Stimulated activated CD8-positive, alpha-beta memory T cell treated with anti-CD3 and anti-CD28 coated beads, Interleukin-7, amount 100 ng/mL, for 48 hours (primary cell): ENCODE measurements around the gene MAGEB4.
"Not testable (repeated sequence)": the region's sequence is repeated elsewhere in the genome, so short reads cannot be mapped to it uniquely, and the experiment has no call there.

Experiments used
- DNase-seq, 2 donors: peaks; one replicate each; pipeline ENCODE4 v3.0.0-alpha.2; 2020; ENCODE audit warnings: low read depth in 1 of 2; ENCODE audit errors: extremely low read depth in 1 of 2

The MAGEB4 gene

GRCh38 chrX:30241724-30242415, at the start of gene MAGEB4:
Gene MAGEB4 (plus strand): TSS chrX:30242000. CDS start chrX:30242136, 136 bp downstream.
- no peak for DNase-seq

- not testable (repeated sequence) for DNase-seq
Measured at GRCh38 chrX:30193910-30194309, 47.9 kb upstream of the MAGEB4 start.

GRCh38 chrX:30196322-30196721, 45.5 kb upstream of the MAGEB4 start:
- no peak for DNase-seq

- no peak for DNase-seq
Measured at GRCh38 chrX:30212172-30212571, 29.6 kb upstream of the MAGEB4 start.

GRCh38 chrX:30215357-30215843, 26.4 kb upstream of the MAGEB4 start, which contains the start of gene MAGEB2:
Gene MAGEB2 (plus strand): TSS chrX:30215563. CDS start chrX:30218581, 3,018 bp downstream.
- no peak for DNase-seq

GRCh38 chrX:30217465-30217864, 24.3 kb upstream of the MAGEB4 start:
- no peak for DNase-seq

GRCh38 chrX:30219372-30219771, 22.4 kb upstream of the MAGEB4 start:
- no peak for DNase-seq

GRCh38 chrX:30220661-30221060, 21.1 kb upstream of the MAGEB4 start:
- no peak for DNase-seq

- no peak for DNase-seq
Measured at GRCh38 chrX:30224536-30224935, 17.3 kb upstream of the MAGEB4 start.

GRCh38 chrX:30228526-30228925, 13.3 kb upstream of the MAGEB4 start:
- no peak for DNase-seq

- DNase-seq, result no peak
Measured at GRCh38 chrX:30230395-30230794, 11.4 kb upstream of the MAGEB4 start, which contains the start of gene MAGEB3. Gene MAGEB3 (plus strand): TSS chrX:30230657. CDS start chrX:30235925, 5,268 bp downstream.

- DNase-seq, result no peak
Measured at GRCh38 chrX:30246769-30247489, 5.1 kb downstream of the MAGEB4 start, which contains the start of gene MAGEB1. Gene MAGEB1 (plus strand): TSS chrX:30247146. CDS start chrX:30250494, 3,348 bp downstream.

- DNase-seq, result no peak
Measured at GRCh38 chrX:30248854-30249253, 7.1 kb downstream of the MAGEB4 start.

- no peak for DNase-seq
Measured at GRCh38 chrX:30253257-30253656, 11.5 kb downstream of the MAGEB4 start.

- no peak for DNase-seq
Measured at GRCh38 chrX:30259927-30260326, 18.1 kb downstream of the MAGEB4 start.

- DNase-seq, result no peak
Measured at GRCh38 chrX:30261012-30261411, 19.2 kb downstream of the MAGEB4 start.

GRCh38 chrX:30262763-30263162, 21.0 kb downstream of the MAGEB4 start:
- no peak for DNase-seq

GRCh38 chrX:30270639-30271038, 28.8 kb downstream of the MAGEB4 start:
- no peak for DNase-seq

- no peak for DNase-seq
Measured at GRCh38 chrX:30275498-30275897, 33.7 kb downstream of the MAGEB4 start.

- DNase-seq, result no peak
Measured at GRCh38 chrX:30278365-30278764, 36.6 kb downstream of the MAGEB4 start.

- no peak for DNase-seq
Measured at GRCh38 chrX:30280428-30280827, 38.6 kb downstream of the MAGEB4 start.

GRCh38 chrX:30282527-30282926, 40.7 kb downstream of the MAGEB4 start:
- DNase-seq, result no peak
